Thyroid gland (tissue), 4 donors: Measurements from ENCODE around the gene MAP3K10.

Source experiments
- POLR2A ChIP-seq, 2 donors: fragments of 450-650 bp; IDR thresholded peaks; one replicate each; pipeline ENCODE4 v1.6.1; 2017; ENCODE audit warnings: antibody characterized with exemption in 2 of 2, mild to moderate bottlenecking in 2 of 2, moderate library complexity in 1 of 2
- TF ChIP-seq, protein P1 (sequence below), 6 experiments: fragments of 200-600 bp in 3 of 6; fragments of 450-650 bp in 3 of 6; sonication (generic) in 3 of 6; IDR thresholded peaks; one replicate each; pipeline ENCODE4 v1.5.1; 2016 to 2019; ENCODE audit warnings: antibody characterized with exemption in 6 of 6, mild to moderate bottlenecking in 2 of 6, inconsistent platforms in 1 of 6, moderate library complexity in 1 of 6

DNA sequence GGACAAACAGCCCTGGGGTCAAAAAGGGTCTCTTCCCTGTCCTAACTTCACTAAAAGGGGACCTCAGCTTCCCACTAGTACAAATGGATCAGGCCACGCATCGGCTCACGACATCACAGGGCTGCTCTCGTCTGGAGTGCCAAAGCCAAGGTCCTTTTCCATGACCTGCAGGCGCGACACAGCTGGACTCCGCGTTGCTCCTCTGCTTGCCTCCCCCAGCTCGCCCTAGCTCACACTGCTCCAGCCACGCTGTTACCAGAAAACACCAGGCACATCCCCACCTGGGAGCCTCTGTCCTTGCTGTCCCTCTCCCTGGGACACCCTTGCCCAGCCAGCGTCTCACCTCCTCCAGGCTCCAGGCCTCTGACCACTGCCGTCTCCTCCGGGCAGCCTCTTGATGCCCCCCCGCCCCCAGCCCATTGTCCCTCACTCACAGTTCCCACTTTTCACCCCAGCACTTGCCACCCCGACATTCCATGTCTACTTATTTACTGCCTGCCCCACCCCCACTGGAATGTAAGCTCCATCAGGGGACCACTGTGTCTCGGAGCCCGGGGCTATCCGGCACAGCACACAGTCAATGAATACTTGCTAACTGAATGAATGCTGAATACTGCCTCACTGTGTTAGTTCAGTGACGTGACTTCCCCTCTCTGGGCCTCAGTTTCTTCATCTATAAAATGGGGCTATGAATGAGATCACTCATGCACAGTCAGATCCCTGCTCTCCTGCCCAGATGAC is 73.3 kb downstream of the MAP3K10 start:
- TF ChIP-seq, protein P1, sequence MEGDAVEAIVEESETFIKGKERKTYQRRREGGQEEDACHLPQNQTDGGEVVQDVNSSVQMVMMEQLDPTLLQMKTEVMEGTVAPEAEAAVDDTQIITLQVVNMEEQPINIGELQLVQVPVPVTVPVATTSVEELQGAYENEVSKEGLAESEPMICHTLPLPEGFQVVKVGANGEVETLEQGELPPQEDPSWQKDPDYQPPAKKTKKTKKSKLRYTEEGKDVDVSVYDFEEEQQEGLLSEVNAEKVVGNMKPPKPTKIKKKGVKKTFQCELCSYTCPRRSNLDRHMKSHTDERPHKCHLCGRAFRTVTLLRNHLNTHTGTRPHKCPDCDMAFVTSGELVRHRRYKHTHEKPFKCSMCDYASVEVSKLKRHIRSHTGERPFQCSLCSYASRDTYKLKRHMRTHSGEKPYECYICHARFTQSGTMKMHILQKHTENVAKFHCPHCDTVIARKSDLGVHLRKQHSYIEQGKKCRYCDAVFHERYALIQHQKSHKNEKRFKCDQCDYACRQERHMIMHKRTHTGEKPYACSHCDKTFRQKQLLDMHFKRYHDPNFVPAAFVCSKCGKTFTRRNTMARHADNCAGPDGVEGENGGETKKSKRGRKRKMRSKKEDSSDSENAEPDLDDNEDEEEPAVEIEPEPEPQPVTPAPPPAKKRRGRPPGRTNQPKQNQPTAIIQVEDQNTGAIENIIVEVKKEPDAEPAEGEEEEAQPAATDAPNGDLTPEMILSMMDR (IDR thresholded peaks at IDR 0.05), result no peak
- TF ChIP-seq POLR2A (IDR thresholded peaks at IDR 0.05), result no peak
